Measurements from ENCODE around the gene CTXN1.
A peak's percentile ranks its signal among the peaks of the same experiment; 100 is the strongest.

The CTXN1 gene

GRCh38 chr19:7915250-7916102 lies 10.5 kb downstream of the CTXN1 start:
- no peaks in the 10 kb centered on the region for H3K9me3 Mint-ChIP-seq
- no peak overlapping the region for H3K27ac Mint-ChIP-seq
- H3K4me3 Mint-ChIP-seq: peak overlapping the region; percentile 85
- DNase-seq (ENCODE audit: low spot score in 2 of 2) (no peak), ATAC-seq (no peak)
- H3K36me3 Mint-ChIP-seq: peaks cover 12% of the 10 kb centered on the region
- H3K4me1 Mint-ChIP-seq: peaks cover 29% of the 10 kb centered on the region

GRCh38 chr19:7914598-7915045 lies 11.3 kb downstream of the CTXN1 start, which contains the start of gene TGFBR3L:
TSS of gene TGFBR3L (plus strand) at chr19:7914830.
- DNase-seq (ENCODE audit: low spot score in 2 of 2) (peak in 1 of 2 donors; percentile 51), ATAC-seq (no peak)
- Mint-ChIP-seq H3K4me1 (peaks cover 25% of the 10 kb centered on the region), H3K9me3 (no peaks in the 10 kb centered on the region), H3K36me3 (peaks cover 15% of the 10 kb centered on the region), H3K4me3 (peak within 1 kb of the TSS; percentile 85), H3K27ac (no peak within 1 kb of the TSS)

GRCh38 chr19:7914099-7914498 lies 11.8 kb downstream of the CTXN1 start:
- Mint-ChIP-seq H3K4me1 (peaks cover 22% of the 10 kb centered on the region), H3K27ac (no peak overlapping the region), H3K36me3 (peaks cover 15% of the 10 kb centered on the region), H3K9me3 (no peaks in the 10 kb centered on the region), H3K4me3 (no peak overlapping the region)
- no peak for ATAC-seq
- no peak for DNase-seq (ENCODE audit: low spot score in 2 of 2)

- H3K4me1 Mint-ChIP-seq: peaks cover 22% of the 10 kb centered on the region
- H3K9me3 Mint-ChIP-seq: no peaks in the 10 kb centered on the region
- ATAC-seq: no peak
- DNase-seq (ENCODE audit: low spot score in 2 of 2): no peak
- H3K27ac Mint-ChIP-seq: no peak overlapping the region
- peaks cover 15% of the 10 kb centered on the region for H3K36me3 Mint-ChIP-seq
- no peak overlapping the region for H3K4me3 Mint-ChIP-seq
These were observed 12.3 kb downstream of the CTXN1 start for GRCh38 chr19:7913652-7914051.

- DNase-seq (ENCODE audit: low spot score in 2 of 2): no peak
- no peak for ATAC-seq
- H3K36me3 Mint-ChIP-seq: peaks cover 15% of the 10 kb centered on the region
- H3K4me1 Mint-ChIP-seq: peaks cover 19% of the 10 kb centered on the region
- H3K9me3 Mint-ChIP-seq: no peaks in the 10 kb centered on the region
- H3K4me3 Mint-ChIP-seq: no peak overlapping the region
- H3K27ac Mint-ChIP-seq: no peak overlapping the region
These were observed 13.0 kb downstream of the CTXN1 start for GRCh38 chr19:7912697-7913564.

- DNase-seq (ENCODE audit: low spot score in 2 of 2) (no peak), ATAC-seq (no peak)
- peaks cover 20% of the 10 kb centered on the region for H3K4me1 Mint-ChIP-seq
- H3K9me3 Mint-ChIP-seq: no peaks in the 10 kb centered on the region
- H3K27ac Mint-ChIP-seq: no peak overlapping the region
- peaks cover 21% of the 10 kb centered on the region for H3K36me3 Mint-ChIP-seq
- H3K4me3 Mint-ChIP-seq: no peak overlapping the region
These were observed 13.7 kb downstream of the CTXN1 start for GRCh38 chr19:7912144-7912696.

- no peak for ATAC-seq
These were observed 14.3 kb downstream of the CTXN1 start for GRCh38 chr19:7911508-7912143.

GRCh38 chr19:7910321-7911161 lies 15.4 kb downstream of the CTXN1 start:
- H3K27ac Mint-ChIP-seq: no peak overlapping the region
- DNase-seq (ENCODE audit: low spot score in 2 of 2) (no peak), ATAC-seq (no peak)
- peaks cover 25% of the 10 kb centered on the region for H3K4me1 Mint-ChIP-seq
- H3K9me3 Mint-ChIP-seq: no peaks in the 10 kb centered on the region
- peaks cover 30% of the 10 kb centered on the region for H3K36me3 Mint-ChIP-seq
- no peak overlapping the region for H3K4me3 Mint-ChIP-seq

More at GRCh38 chr19:7911508-7912143, 14.3 kb downstream of the CTXN1 start:
- Mint-ChIP-seq H3K4me3 (no peak overlapping the region), H3K4me1 (peaks cover 23% of the 10 kb centered on the region), H3K27ac (no peak overlapping the region), H3K9me3 (no peaks in the 10 kb centered on the region), H3K36me3 (peaks cover 26% of the 10 kb centered on the region)
- peak in 1 of 2 donors; percentile 49 for DNase-seq (ENCODE audit: low spot score in 2 of 2)

GRCh38 chr19:7909471-7910067 lies 16.4 kb downstream of the CTXN1 start:
- H3K9me3 Mint-ChIP-seq: no peaks in the 10 kb centered on the region
- H3K4me1 Mint-ChIP-seq: peaks cover 32% of the 10 kb centered on the region
- DNase-seq (ENCODE audit: low spot score in 2 of 2) (no peak), ATAC-seq (no peak)
- peaks cover 40% of the 10 kb centered on the region for H3K36me3 Mint-ChIP-seq
- H3K4me3 Mint-ChIP-seq: no peak overlapping the region
- no peak overlapping the region for H3K27ac Mint-ChIP-seq

GRCh38 chr19:7908742-7909461 lies 17.0 kb downstream of the CTXN1 start:
- peaks cover 35% of the 10 kb centered on the region for H3K4me1 Mint-ChIP-seq

GRCh38 chr19:7908078-7908699 lies 17.7 kb downstream of the CTXN1 start:
- no peak for DNase-seq (ENCODE audit: low spot score in 2 of 2)
- ATAC-seq: no peak
- Mint-ChIP-seq H3K4me3 (no peak overlapping the region), H3K36me3 (peaks cover 53% of the 10 kb centered on the region), H3K4me1 (peaks cover 41% of the 10 kb centered on the region), H3K9me3 (no peaks in the 10 kb centered on the region), H3K27ac (no peak overlapping the region)

More at GRCh38 chr19:7908742-7909461, 17.0 kb downstream of the CTXN1 start:
- Mint-ChIP-seq H3K4me3 (no peak overlapping the region), H3K27ac (no peak overlapping the region), H3K36me3 (peaks cover 47% of the 10 kb centered on the region), H3K9me3 (no peaks in the 10 kb centered on the region)
- DNase-seq (ENCODE audit: low spot score in 2 of 2) (no peak), ATAC-seq (no peak)

GRCh38 chr19:7907544-7907943 lies 18.4 kb downstream of the CTXN1 start:
- Mint-ChIP-seq H3K36me3 (peaks cover 51% of the 10 kb centered on the region), H3K27ac (no peak overlapping the region), H3K4me3 (no peak overlapping the region), H3K9me3 (no peaks in the 10 kb centered on the region), H3K4me1 (peaks cover 41% of the 10 kb centered on the region)
- ATAC-seq (no peak), DNase-seq (ENCODE audit: low spot score in 2 of 2) (no peak)

- Mint-ChIP-seq H3K4me3 (no peak overlapping the region), H3K27ac (no peak overlapping the region), H3K4me1 (peaks cover 42% of the 10 kb centered on the region), H3K9me3 (no peaks in the 10 kb centered on the region), H3K36me3 (peaks cover 50% of the 10 kb centered on the region)
- DNase-seq (ENCODE audit: low spot score in 2 of 2) (peak in 1 of 2 donors; percentile 49), ATAC-seq (no peak)
These were observed 18.8 kb downstream of the CTXN1 start for GRCh38 chr19:7907122-7907521.

Measured in stimulated activated effector memory CD8-positive, alpha-beta T cell treated with anti-CD3 and anti-CD28 coated beads, Interleukin-12 subunit alpha, Interleukin-12 subunit beta, amount 100 ng/mL, for 72 hours (primary cell).